Immature natural killer cell (primary cell): ENCODE data around the gene BTG4. TPM values are rescaled to one million over a fixed set of nuclear protein-coding genes. Genes with fewer than 3 reads are reported as not detected.

Experiments
- DNase-seq, 3 donors: peaks; one replicate each; pipeline ENCODE4 v3.0.0; 2022; ENCODE audit warnings: mixed read lengths in 1 of 3
- H3K27ac Mint-ChIP-seq, 6 donors: one replicate each; pipeline ENCODE4 v1.8.0; 2020; ENCODE audit warnings: mixed read lengths in 6 of 6, mild to moderate bottlenecking in 5 of 6, inconsistent platforms in 4 of 6, moderate library complexity in 3 of 6
- H3K27me3 Mint-ChIP-seq, 3 donors: one replicate each; pipeline ENCODE4 v1.8.0; 2020 to 2021; ENCODE audit warnings: low read depth in 3 of 3, mild to moderate bottlenecking in 3 of 3, mixed read lengths in 3 of 3, moderate library complexity in 3 of 3, inconsistent platforms in 1 of 3
- H3K36me3 Mint-ChIP-seq, 3 donors: one replicate each; pipeline ENCODE4 v1.8.0; 2020; ENCODE audit warnings: mixed read lengths in 3 of 3, inconsistent platforms in 2 of 3, mild to moderate bottlenecking in 2 of 3
- H3K4me1 Mint-ChIP-seq, 2 donors: one replicate each; pipeline ENCODE4 v1.8.0; 2020; ENCODE audit warnings: inconsistent platforms in 2 of 2, mild to moderate bottlenecking in 2 of 2, mixed read lengths in 2 of 2, moderate library complexity in 1 of 2
- H3K4me3 Mint-ChIP-seq, 5 donors: one replicate each; pipeline ENCODE4 v1.8.0; 2020; ENCODE audit warnings: mild to moderate bottlenecking in 5 of 5, mixed read lengths in 5 of 5, inconsistent platforms in 3 of 5, moderate library complexity in 3 of 5
- H3K9me3 Mint-ChIP-seq, 6 donors: one replicate each; pipeline ENCODE4 v1.8.0; 2020; ENCODE audit warnings: mild to moderate bottlenecking in 6 of 6, mixed read lengths in 6 of 6, inconsistent platforms in 4 of 6, moderate library complexity in 3 of 6
- polyA plus RNA-seq, 3 donors: library from polyadenylated mRNA; unstranded; fragments of 300-500 nt; fragmentation: Illumina TruSeq; gene quantifications; one replicate each; pipeline ENCODE4 v1.2.3, GENCODE V29; 2021

BTG4 gene
- polyA plus RNA-seq, 3 donors from 2014 or later: not detected

DNA sequence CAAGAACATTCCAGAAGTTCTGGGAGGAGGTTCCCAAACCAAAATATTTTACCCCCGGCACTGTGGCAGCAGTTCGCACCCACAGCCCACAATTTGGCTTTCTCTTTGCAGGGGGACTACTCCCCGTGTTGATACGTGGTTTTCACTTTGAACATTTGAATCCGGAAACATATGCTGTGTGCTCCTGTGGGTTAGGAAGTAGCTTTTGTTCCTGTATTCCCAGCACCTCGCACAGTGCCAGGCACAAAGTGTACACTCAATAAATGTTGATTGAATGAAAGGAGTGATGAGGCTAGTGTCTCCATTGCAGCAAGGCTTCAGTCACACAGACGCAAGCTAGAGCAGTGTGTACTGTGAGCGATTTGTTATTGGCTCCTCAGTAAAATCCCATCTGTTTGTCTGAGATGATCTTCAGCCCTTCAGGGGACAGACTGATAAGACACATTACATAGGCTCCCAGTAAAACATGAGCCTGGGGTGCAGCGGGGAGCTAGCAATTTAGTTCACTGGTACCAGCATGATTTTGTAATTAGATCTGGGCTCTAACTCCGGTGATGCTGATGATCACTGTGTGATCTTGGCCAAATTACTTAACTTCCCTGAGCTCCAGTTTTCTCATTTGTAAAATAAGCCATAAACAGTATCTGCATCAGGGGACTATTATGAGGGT, 30.6 kb upstream of the BTG4 start:
- H3K4me1 Mint-ChIP-seq: peaks cover 33 to 38% of the 10 kb centered on the region in 2 donors
- DNase-seq: peak in 2 of 3 donors; percentile 24 to 45
- no peak overlapping the region for H3K27ac Mint-ChIP-seq
- peaks cover 13 to 35% (median 22%) of the 10 kb centered on the region in 3 donors for H3K27me3 Mint-ChIP-seq
- H3K9me3 Mint-ChIP-seq: peaks cover 0 to 1% (median 0%) of the 10 kb centered on the region in 6 donors
- no peaks in the 10 kb centered on the region for H3K36me3 Mint-ChIP-seq
- H3K4me3 Mint-ChIP-seq: peak overlapping the region; percentile 65 to 92 (median 81)

DNA sequence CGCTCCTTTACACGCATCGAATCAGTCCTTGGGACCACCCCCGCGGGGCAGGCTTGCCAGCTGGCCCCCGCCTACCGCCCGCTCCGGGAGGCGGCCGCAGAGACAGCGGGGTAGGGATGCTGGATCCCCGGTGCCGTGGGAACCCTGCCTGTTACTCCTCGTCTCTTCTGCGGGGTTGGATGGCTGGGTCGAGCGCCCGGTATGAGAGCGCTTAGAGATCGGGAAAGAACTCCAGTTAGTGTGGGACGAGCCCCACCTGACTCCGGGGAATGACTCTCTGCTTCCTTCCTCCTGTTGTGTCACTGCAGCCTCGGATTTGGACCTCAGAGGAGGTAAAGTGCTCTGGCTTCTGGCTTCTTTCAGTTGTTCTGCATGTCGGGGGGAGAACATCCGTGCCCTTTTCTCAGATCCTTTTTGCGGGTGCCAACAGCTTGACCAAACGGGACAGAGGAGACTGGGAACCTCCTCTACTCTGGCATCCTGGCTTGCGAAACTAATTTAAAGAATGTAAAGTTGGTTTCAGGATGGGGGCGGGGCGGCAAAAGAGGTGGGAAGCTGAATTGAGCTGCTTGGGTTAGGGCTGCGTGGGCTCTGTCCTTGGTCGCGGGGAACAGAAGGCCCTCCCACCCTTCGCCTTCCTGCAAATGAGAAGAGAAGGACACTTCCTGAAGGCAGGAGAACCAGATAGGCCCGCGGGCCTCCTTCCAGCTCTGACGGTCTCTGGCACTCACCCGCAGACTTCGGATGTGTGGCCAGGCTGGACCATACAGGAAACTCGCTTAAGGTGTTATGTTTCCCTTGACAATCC, 29.3 kb upstream of the BTG4 start:
- H3K9me3 Mint-ChIP-seq: peaks cover 0 to 1% (median 0%) of the 10 kb centered on the region in 6 donors

DNA sequence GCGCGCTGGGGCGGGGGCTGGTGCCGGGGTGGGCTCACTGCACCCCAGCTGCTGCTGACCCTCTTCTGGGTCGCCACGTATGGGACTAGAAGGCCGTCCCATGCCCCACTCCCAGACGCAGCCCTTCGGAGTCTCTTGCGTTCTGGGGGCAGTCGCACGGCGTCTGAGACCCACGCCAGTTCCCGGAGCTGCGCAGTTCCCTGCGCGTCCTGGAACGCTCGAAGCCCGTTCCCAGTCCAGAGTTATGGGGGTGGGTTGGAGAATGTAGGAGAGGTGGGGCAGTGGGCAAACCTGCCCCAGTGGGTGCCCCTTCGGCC, 28.7 kb upstream of the BTG4 start:
- H3K4me1 Mint-ChIP-seq: peaks cover 33 to 38% of the 10 kb centered on the region in 2 donors
- H3K4me3 Mint-ChIP-seq: peak overlapping the region in 4 of 5 donors; percentile 15 to 91 (median 61)
- DNase-seq: no peak
- H3K9me3 Mint-ChIP-seq: peaks cover 0 to 1% (median 0%) of the 10 kb centered on the region in 6 donors
- H3K27ac Mint-ChIP-seq: no peak overlapping the region
- peaks cover 17 to 39% (median 29%) of the 10 kb centered on the region in 3 donors for H3K27me3 Mint-ChIP-seq
- H3K36me3 Mint-ChIP-seq: no peaks in the 10 kb centered on the region

More for the DNA sequence above, 29.3 kb upstream of the BTG4 start:
- H3K4me1 Mint-ChIP-seq: peaks cover 33 to 38% of the 10 kb centered on the region in 2 donors
- peak in 1 of 3 donors; percentile 17 for DNase-seq
- peak overlapping the region in 2 of 6 donors; percentile 33 to 61 for H3K27ac Mint-ChIP-seq
- peak overlapping the region; percentile 72 to 92 (median 81) for H3K4me3 Mint-ChIP-seq
- peaks cover 17 to 39% (median 29%) of the 10 kb centered on the region in 3 donors for H3K27me3 Mint-ChIP-seq
- H3K36me3 Mint-ChIP-seq: no peaks in the 10 kb centered on the region

DNA sequence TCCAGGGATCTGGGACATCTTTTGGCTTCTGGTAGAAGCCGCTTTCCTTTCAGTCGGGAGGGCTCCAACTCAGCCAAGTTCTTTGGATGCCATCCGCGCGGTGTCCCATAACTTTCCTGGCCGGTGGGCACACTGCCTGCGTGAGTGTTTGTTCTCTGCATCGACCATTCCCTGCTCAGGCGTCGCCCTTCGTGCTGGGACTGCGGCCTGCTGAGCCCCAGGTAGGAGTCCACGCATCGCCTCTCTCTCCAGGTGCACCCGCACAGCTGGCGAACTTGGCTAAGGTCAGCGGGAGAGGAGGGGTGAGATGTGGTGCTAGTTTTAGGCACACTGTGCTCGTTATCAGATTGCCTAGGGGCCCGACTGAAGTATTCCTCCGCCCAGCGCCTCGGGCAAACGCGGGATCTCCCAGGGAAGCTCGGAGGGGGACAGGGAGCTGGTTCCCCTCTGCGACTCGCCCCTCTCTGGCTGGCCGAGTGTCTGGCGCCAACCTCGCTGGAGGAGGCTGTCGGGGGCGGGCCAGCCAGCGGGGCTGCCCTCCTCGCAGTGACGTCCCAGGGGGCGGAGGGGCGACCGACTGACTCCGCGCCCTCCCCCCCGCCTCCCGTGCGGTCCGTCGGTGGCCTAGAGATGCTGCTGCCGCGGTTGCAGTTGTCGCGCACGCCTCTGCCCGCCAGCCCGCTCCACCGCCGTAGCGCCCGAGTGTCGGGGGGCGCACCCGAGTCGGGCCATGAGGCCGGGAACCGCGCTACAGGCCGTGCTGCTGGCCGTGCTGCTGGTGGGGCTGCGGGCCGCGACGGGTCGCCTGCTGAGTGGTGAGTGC, 28.1 kb upstream of the BTG4 start, which contains the start of gene LAYN:
LAYN (plus strand) TSS at position 607 of the 823 bp plus-strand sequence; CDS start at position 731, 124 bp downstream.
- DNase-seq: peak; percentile 57 to 71 (median 64)
- H3K36me3 Mint-ChIP-seq: no peaks in the 10 kb centered on the region
- H3K27ac Mint-ChIP-seq: peak within 1 kb of the TSS in 4 of 6 donors; percentile 11 to 70 (median 47)
- H3K9me3 Mint-ChIP-seq: peaks cover 0 to 1% (median 0%) of the 10 kb centered on the region in 6 donors
- peak within 1 kb of the TSS; percentile 72 to 92 (median 81) for H3K4me3 Mint-ChIP-seq
- peaks cover 33 to 38% of the 10 kb centered on the region in 2 donors for H3K4me1 Mint-ChIP-seq
- H3K27me3 Mint-ChIP-seq: peaks cover 17 to 39% (median 29%) of the 10 kb centered on the region in 3 donors

DNA sequence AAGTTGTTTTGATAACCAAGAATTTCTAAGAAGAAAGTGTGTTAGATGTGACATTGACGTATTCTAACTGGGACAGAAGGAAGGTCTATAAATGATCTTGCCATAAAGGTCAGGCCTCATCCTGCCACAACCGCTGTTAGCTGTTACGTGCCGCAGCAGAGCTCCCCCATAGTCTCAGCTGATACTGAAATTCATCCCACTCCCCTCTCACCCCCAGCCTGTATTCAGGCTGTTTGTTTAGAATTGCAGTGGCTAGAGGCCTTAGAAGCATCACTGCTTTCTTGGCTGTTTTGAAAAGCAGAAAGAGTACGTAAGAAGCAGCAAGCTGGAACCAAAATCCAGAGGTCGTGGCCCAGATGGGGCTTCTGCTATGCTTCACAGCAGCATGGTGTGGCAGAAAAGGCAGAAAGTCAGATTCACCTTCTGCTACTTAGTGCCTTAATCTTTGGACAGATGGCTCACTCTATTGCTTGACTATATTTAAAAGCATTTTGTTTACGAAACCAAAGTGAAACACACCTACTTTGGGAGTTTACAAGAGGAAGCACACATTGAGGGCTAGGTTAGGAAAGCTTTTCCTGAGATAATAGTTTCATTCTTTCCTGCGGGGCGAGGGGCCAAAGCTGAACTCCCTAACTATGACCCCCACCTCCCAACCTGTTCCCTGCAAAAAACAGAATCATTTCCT, 27.4 kb upstream of the BTG4 start:
- Mint-ChIP-seq H3K9me3 (peaks cover 0 to 1% (median 0%) of the 10 kb centered on the region in 6 donors), H3K27me3 (peaks cover 18 to 38% (median 31%) of the 10 kb centered on the region in 3 donors), H3K27ac (peak overlapping the region in 4 of 6 donors; percentile 11 to 70 (median 34)), H3K4me1 (peaks cover 33 to 38% of the 10 kb centered on the region in 2 donors), H3K4me3 (peak overlapping the region; percentile 6 to 63 (median 50)), H3K36me3 (no peaks in the 10 kb centered on the region)
- peak; percentile 21 to 28 (median 23) for DNase-seq

DNA sequence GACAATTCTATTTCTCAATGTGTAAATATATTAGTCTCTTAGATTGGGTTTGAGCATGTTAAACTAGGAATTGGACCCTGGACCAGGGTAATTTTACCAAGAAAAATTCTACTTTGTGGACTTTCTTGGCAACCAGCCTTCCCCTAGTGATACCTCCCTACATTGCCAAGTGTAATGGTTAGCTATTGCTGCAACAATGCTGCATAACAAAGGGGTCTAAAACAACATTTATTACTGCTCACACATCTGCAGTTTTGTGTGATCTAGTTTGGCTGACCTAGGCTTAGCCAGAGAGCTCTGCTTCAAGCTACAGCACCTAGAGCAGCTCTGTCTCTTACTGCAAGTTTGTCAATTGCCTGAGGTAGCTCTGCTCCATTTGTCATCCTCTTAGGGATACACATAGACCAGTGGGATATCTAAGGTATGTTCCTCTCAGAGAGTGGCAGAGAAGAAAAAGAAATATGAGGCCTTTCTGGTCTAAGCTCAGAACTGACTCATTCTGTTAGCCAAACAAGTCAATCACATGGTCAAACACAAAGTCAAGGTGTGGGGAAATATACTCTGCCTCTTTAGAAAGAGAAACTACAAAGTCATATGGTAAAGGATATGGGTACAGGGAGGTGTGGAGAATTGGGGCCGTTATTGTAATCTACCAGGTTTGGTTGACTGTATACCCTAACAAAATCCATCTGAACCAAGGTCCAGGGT, 26.4 kb upstream of the BTG4 start:
- H3K27me3 Mint-ChIP-seq: peaks cover 24 to 33% (median 28%) of the 10 kb centered on the region in 3 donors
- DNase-seq: peak in 1 of 3 donors; percentile 3

DNA sequence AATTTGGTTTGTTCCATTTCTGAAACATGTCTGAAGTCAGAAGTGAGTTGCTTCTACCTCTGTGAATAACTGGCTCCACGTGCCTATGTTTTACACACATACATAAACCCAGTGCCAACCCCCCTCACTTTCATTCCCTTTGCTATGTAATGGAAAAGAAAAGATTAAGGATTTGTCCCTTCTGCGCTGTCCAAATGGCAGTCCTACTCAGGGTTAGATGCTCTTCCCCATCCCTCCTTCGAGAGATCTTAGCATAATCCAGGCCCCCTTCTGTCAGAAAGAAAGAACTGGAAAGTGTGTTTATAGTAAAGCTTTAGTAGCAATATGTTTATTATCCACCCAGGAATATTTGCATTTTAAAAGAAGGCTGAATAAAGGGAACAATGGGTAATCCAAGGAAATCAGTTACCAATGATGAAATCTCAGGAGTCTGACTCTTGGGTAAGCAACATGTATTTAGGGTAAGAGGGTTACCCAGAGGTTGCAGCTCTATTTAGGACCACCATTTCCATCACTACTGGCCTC, 25.2 kb upstream of the BTG4 start:
- Mint-ChIP-seq H3K36me3 (no peaks in the 10 kb centered on the region), H3K27ac (no peak overlapping the region), H3K27me3 (peaks cover 22 to 28% (median 25%) of the 10 kb centered on the region in 3 donors), H3K4me3 (no peak overlapping the region), H3K4me1 (peaks cover 21 to 29% of the 10 kb centered on the region in 2 donors), H3K9me3 (peaks cover 0 to 1% (median 0%) of the 10 kb centered on the region in 6 donors)
- no peak for DNase-seq

More for the DNA sequence above, 26.4 kb upstream of the BTG4 start:
- Mint-ChIP-seq H3K36me3 (no peaks in the 10 kb centered on the region), H3K4me1 (peaks cover 32 to 38% of the 10 kb centered on the region in 2 donors), H3K4me3 (peak overlapping the region in 3 of 5 donors; percentile 6 to 37 (median 11)), H3K9me3 (peaks cover 0 to 1% (median 0%) of the 10 kb centered on the region in 6 donors), H3K27ac (peak overlapping the region in 2 of 6 donors; percentile 41 to 65)

DNA sequence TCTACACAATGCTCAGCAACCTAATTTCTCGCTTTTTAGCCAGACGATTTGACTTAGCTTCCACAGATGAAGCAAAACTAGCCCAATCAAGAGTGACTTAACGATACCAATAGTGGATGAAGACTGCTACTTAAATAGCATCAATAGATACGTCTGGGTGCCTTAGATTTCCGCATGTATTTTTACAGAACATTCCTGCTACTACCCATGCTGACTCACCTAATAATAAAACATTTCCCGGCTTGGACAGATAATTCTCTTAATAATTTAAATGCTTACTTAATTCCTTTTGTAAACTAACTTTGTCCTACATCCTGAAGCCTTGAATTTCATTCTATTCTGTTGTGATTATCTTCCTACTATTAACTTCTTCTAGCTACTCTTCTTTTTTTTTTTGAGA, 23.1 kb upstream of the BTG4 start:
- H3K27ac Mint-ChIP-seq: no peak overlapping the region
- H3K36me3 Mint-ChIP-seq: no peaks in the 10 kb centered on the region
- peaks cover 0 to 1% (median 0%) of the 10 kb centered on the region in 6 donors for H3K9me3 Mint-ChIP-seq
- peaks cover 8 to 15% of the 10 kb centered on the region in 2 donors for H3K4me1 Mint-ChIP-seq
- DNase-seq: no peak
- H3K4me3 Mint-ChIP-seq: no peak overlapping the region
- H3K27me3 Mint-ChIP-seq: peaks cover 16 to 23% (median 20%) of the 10 kb centered on the region in 3 donors

DNA sequence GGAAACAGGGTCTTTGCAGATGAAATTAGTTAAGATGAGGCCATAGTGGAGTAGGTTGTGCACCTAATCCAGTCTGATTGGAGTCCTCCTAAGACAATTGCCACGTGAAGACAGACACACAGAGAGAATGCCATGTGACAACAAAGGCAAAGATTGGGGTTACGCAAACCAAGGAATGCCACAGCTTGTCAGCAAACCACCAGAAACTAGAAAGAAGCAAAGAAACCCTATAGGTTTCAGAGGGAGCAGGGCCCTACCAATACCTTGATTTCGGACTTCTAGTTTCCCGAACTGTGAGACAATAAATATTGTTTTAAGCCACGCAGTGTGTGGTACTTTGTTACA, 20.2 kb upstream of the BTG4 start:
- H3K4me1 Mint-ChIP-seq: no peaks in the 10 kb centered on the region
- H3K36me3 Mint-ChIP-seq: no peaks in the 10 kb centered on the region
- H3K27ac Mint-ChIP-seq: no peak overlapping the region
- peaks cover 8 to 21% (median 11%) of the 10 kb centered on the region in 3 donors for H3K27me3 Mint-ChIP-seq
- no peak overlapping the region for H3K4me3 Mint-ChIP-seq
- DNase-seq: no peak
- H3K9me3 Mint-ChIP-seq: no peaks in the 10 kb centered on the region

DNA sequence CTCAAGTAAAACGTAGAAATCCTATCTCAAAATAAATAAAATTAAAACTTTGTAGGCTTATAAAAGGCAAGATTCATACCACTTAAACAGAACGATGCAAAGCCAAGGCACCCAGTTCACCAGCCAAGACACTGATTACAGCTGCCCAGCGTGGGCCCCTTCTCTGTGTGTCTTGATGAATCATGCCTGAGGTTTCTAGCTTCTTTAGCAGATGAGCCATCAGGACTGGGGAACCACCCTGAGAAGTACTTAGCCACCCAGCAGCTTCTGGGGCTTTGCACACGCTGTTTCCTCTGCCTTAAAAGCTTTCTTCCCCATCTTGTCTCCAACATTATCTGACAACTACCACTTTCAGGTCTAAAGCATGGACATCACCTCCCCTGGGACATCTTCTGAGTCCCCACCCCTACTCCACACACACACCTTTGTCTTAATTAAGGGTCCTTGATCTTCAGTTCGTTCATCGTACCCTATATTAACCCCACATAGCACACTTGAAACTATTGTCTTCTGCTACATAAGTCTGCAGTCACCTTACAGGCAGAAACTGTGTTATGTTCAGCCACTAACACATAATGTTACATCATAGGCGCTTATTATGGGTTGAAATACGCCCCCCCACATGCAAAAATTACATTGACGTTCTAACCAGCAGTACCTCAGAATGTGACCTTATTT, 19.6 kb upstream of the BTG4 start:
- H3K36me3 Mint-ChIP-seq: no peaks in the 10 kb centered on the region
- H3K27ac Mint-ChIP-seq: no peak overlapping the region
- H3K27me3 Mint-ChIP-seq: peaks cover 5 to 17% (median 8%) of the 10 kb centered on the region in 3 donors
- no peak overlapping the region for H3K4me3 Mint-ChIP-seq
- no peaks in the 10 kb centered on the region for H3K4me1 Mint-ChIP-seq
- DNase-seq: no peak
- H3K9me3 Mint-ChIP-seq: no peaks in the 10 kb centered on the region

DNA sequence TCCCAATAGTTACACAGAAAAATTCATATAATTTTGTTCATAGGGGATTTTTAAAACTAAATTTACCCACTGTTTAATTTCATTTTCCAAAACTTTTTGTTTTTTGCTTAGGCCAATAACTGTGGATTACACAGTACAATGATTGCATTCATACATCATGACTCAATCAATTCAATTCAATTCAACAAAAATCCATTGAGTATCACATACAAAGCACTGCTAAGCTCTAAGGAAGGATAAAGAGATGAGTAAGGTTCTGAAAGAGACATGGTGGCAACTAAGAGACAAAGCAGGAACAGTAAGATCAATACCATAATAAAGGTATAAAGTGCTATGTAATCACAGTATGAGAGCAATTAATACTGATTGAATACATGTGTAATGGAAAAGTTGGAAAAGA, 18.9 kb upstream of the BTG4 start:
- H3K27ac Mint-ChIP-seq: no peak overlapping the region
- DNase-seq: no peak
- H3K9me3 Mint-ChIP-seq: no peaks in the 10 kb centered on the region
- H3K27me3 Mint-ChIP-seq: peaks cover 5 to 17% (median 7%) of the 10 kb centered on the region in 3 donors
- no peaks in the 10 kb centered on the region for H3K4me1 Mint-ChIP-seq
- no peak overlapping the region for H3K4me3 Mint-ChIP-seq
- H3K36me3 Mint-ChIP-seq: no peaks in the 10 kb centered on the region

DNA sequence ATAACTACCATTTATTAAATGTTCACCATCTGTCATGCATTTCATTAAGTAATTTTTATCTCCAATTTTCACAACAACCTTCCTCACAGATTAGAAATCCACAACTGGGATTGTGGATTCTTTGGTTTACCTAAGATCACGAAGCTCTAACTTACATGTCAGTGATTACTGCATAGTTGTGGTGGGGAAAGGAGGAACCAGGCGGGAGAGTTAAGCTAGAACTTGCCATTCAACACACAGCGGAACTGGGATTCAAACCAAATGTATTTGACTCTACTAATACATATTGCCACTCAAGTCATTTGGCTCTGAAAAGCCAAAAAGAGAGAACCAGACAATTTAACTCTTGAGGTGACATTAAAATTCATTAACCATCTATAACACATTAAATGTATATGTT, 17.9 kb upstream of the BTG4 start:
- no peak overlapping the region for H3K4me3 Mint-ChIP-seq
- H3K36me3 Mint-ChIP-seq: no peaks in the 10 kb centered on the region
- H3K27ac Mint-ChIP-seq: no peak overlapping the region
- no peaks in the 10 kb centered on the region for H3K4me1 Mint-ChIP-seq
- no peaks in the 10 kb centered on the region for H3K9me3 Mint-ChIP-seq
- peaks cover 5 to 17% (median 7%) of the 10 kb centered on the region in 3 donors for H3K27me3 Mint-ChIP-seq
- DNase-seq: no peak
